Measurements from ENCODE around the gene RHOC.
A peak's percentile ranks its signal among the peaks of the same experiment; 100 is the strongest.

Gene RHOC

DNA sequence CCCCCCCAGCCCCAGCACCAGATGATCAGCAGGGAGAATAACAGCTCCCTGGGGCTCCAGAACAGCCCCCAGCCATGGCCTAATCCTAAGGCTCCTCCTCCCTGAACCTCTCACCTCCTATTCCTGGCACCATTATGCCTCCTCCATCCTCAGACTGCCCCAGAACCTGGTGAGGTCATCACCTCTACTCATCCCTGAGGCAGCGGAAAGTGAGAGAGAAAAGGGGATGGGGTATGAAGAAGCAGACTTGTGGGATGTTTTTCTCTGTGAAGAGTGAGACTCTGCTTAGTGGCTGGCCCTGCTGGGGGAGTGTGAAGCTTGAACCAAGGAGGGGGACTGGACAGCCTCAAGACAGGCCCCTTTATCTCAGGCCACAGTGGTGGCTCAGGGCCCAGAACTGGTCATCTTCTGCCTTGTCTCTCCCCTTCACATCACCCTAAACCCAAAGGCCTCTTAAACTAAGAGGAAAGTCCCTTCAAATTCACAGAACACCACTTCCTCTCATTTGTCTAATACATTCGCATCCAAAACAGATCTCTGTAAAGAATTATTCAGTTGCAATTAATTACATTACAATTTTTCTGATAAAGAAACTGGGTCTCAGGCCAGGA, 10.4 kb upstream of the RHOC start:
- Histone ChIP-seq H3K4me1 (ENCODE audit: control insufficient read depth in 1 of 2, insufficient read depth in 2 of 2, low read length in 2 of 2) (peaks cover 12 to 18% of the 10 kb centered on the region in 2 experiments), H4K12ac (ENCODE audit: low read depth, low read length) (no peak overlapping the region), H3K79me2 (ENCODE audit: control insufficient read depth, insufficient read depth, low read length, poor library complexity) (no peaks in the 10 kb centered on the region), H2BK5ac (ENCODE audit: low read depth, low read length, poor library complexity) (no peak overlapping the region), H2AFZ (ENCODE audit: insufficient read depth, low read length, poor library complexity) (no peak overlapping the region), H3K4ac (ENCODE audit: low read depth, low read length) (no peak overlapping the region), H3K14ac (ENCODE audit: low read length) (no peak overlapping the region), H3K23ac (ENCODE audit: low read length) (no peak overlapping the region), H3K27ac (ENCODE audit: low read depth, low read length) (no peak overlapping the region), H4K91ac (ENCODE audit: low read depth, low read length) (no peak overlapping the region), H3K79me1 (ENCODE audit: low read length) (no peaks in the 10 kb centered on the region), H3K9me3 (ENCODE audit: insufficient read depth, low read depth, low read length) (no peaks in the 10 kb centered on the region), H3K4me2 (ENCODE audit: low read length) (no peak overlapping the region), H3K9ac (ENCODE audit: low read length) (no peak overlapping the region), H3K27me3 (ENCODE audit: insufficient read depth, low read length) (no peaks in the 10 kb centered on the region), H2BK120ac (ENCODE audit: insufficient read depth, low read length, poor library complexity) (no peak overlapping the region), H2AK5ac (ENCODE audit: low read length) (no peak overlapping the region), H2BK12ac (ENCODE audit: low read length) (no peak overlapping the region), H3K18ac (ENCODE audit: low read length) (no peak overlapping the region), H3K4me3 (ENCODE audit: low read depth, low read length) (no peak overlapping the region), H3K36me3 (ENCODE audit: control insufficient read depth in 1 of 2, insufficient read depth in 2 of 2, low read length in 2 of 2) (no peaks in the 10 kb centered on the region), H4K8ac (ENCODE audit: low read depth, low read length) (no peak overlapping the region)
- WGBS (ENCODE audit: extremely low coverage, insufficient coverage, insufficient read length): no CpG with 5 or more reads among the region's 2 CpGs
- DNase-seq: no peak

GRCh38 chr1:112716133-112716720, 9.3 kb upstream of the RHOC start:
- no peak overlapping the region for H3K14ac ChIP-seq (ENCODE audit: low read length)
- peak overlapping the region; percentile 99 for H3K4me2 ChIP-seq (ENCODE audit: low read length)
- no peak overlapping the region for H2AFZ ChIP-seq (ENCODE audit: insufficient read depth, low read length, poor library complexity)
- H3K9me3 ChIP-seq (ENCODE audit: insufficient read depth, low read depth, low read length): no peaks in the 10 kb centered on the region
- no peak overlapping the region for H4K12ac ChIP-seq (ENCODE audit: low read depth, low read length)
- H3K4me1 ChIP-seq (ENCODE audit: control insufficient read depth in 1 of 2, insufficient read depth in 2 of 2, low read length in 2 of 2): peaks cover 8 to 17% of the 10 kb centered on the region in 2 experiments
- peak; percentile 92 to 98 for DNase-seq
- H4K8ac ChIP-seq (ENCODE audit: low read depth, low read length): no peak overlapping the region
- no peak overlapping the region for H2AK5ac ChIP-seq (ENCODE audit: low read length)
- no peak overlapping the region for H4K91ac ChIP-seq (ENCODE audit: low read depth, low read length)
- no peak overlapping the region for H3K18ac ChIP-seq (ENCODE audit: low read length)
- WGBS (ENCODE audit: extremely low coverage, insufficient coverage, insufficient read length): no CpG with 5 or more reads among the region's 13 CpGs
- no peaks in the 10 kb centered on the region for H3K79me2 ChIP-seq (ENCODE audit: control insufficient read depth, insufficient read depth, low read length, poor library complexity)
- H3K4ac ChIP-seq (ENCODE audit: low read depth, low read length): no peak overlapping the region
- H3K79me1 ChIP-seq (ENCODE audit: low read length): no peaks in the 10 kb centered on the region
- peak overlapping the region; percentile 5 for H2BK12ac ChIP-seq (ENCODE audit: low read length)
- H3K23ac ChIP-seq (ENCODE audit: low read length): no peak overlapping the region
- no peak overlapping the region for H2BK5ac ChIP-seq (ENCODE audit: low read depth, low read length, poor library complexity)
- no peak overlapping the region for H3K4me3 ChIP-seq (ENCODE audit: low read depth, low read length)
- H3K36me3 ChIP-seq (ENCODE audit: control insufficient read depth in 1 of 2, insufficient read depth in 2 of 2, low read length in 2 of 2): no peaks in the 10 kb centered on the region
- H2BK120ac ChIP-seq (ENCODE audit: insufficient read depth, low read length, poor library complexity): no peak overlapping the region
- no peaks in the 10 kb centered on the region for H3K27me3 ChIP-seq (ENCODE audit: insufficient read depth, low read length)
- no peak overlapping the region for H3K9ac ChIP-seq (ENCODE audit: low read length)
- H3K27ac ChIP-seq (ENCODE audit: low read depth, low read length): no peak overlapping the region

- no peak within 1 kb of the TSS for H3K9ac ChIP-seq (ENCODE audit: low read length)
- H3K79me2 ChIP-seq (ENCODE audit: control insufficient read depth, insufficient read depth, low read length, poor library complexity): no peaks in the 10 kb centered on the region
- no peak within 1 kb of the TSS for H2BK12ac ChIP-seq (ENCODE audit: low read length)
- H3K4me2 ChIP-seq (ENCODE audit: low read length): peak within 1 kb of the TSS; percentile 99
- WGBS (ENCODE audit: extremely low coverage, insufficient coverage, insufficient read length): no CpG with 5 or more reads among the region's 51 CpGs
- no peaks in the 10 kb centered on the region for H3K36me3 ChIP-seq (ENCODE audit: control insufficient read depth in 1 of 2, insufficient read depth in 2 of 2, low read length in 2 of 2)
- H3K27ac ChIP-seq (ENCODE audit: low read depth, low read length): no peak within 1 kb of the TSS
- no peak within 1 kb of the TSS for H4K12ac ChIP-seq (ENCODE audit: low read depth, low read length)
- no peak within 1 kb of the TSS for H4K91ac ChIP-seq (ENCODE audit: low read depth, low read length)
- H3K4me1 ChIP-seq (ENCODE audit: control insufficient read depth in 1 of 2, insufficient read depth in 2 of 2, low read length in 2 of 2): peaks cover 8 to 17% of the 10 kb centered on the region in 2 experiments
- H3K23ac ChIP-seq (ENCODE audit: low read length): no peak within 1 kb of the TSS
- H2BK5ac ChIP-seq (ENCODE audit: low read depth, low read length, poor library complexity): no peak within 1 kb of the TSS
- peak; percentile 96 to 98 for DNase-seq
- peak within 1 kb of the TSS; percentile 74 for H3K4me3 ChIP-seq (ENCODE audit: low read depth, low read length)
- H3K79me1 ChIP-seq (ENCODE audit: low read length): no peaks in the 10 kb centered on the region
- H2AFZ ChIP-seq (ENCODE audit: insufficient read depth, low read length, poor library complexity): peak within 1 kb of the TSS; percentile 85
- H3K4ac ChIP-seq (ENCODE audit: low read depth, low read length): no peak within 1 kb of the TSS
- H3K18ac ChIP-seq (ENCODE audit: low read length): no peak within 1 kb of the TSS
- no peaks in the 10 kb centered on the region for H3K27me3 ChIP-seq (ENCODE audit: insufficient read depth, low read length)
- H2AK5ac ChIP-seq (ENCODE audit: low read length): no peak within 1 kb of the TSS
- H2BK120ac ChIP-seq (ENCODE audit: insufficient read depth, low read length, poor library complexity): no peak within 1 kb of the TSS
- no peaks in the 10 kb centered on the region for H3K9me3 ChIP-seq (ENCODE audit: insufficient read depth, low read depth, low read length)
- H4K8ac ChIP-seq (ENCODE audit: low read depth, low read length): no peak within 1 kb of the TSS
- H3K14ac ChIP-seq (ENCODE audit: low read length): no peak within 1 kb of the TSS
These were observed 8.5 kb upstream of the RHOC start, which contains the start of gene PPM1J for GRCh38 chr1:112715264-112716053. TSS of gene PPM1J (minus strand) at chr1:112715332. CDS start at chr1:112715301, 31 bp downstream.

DNA sequence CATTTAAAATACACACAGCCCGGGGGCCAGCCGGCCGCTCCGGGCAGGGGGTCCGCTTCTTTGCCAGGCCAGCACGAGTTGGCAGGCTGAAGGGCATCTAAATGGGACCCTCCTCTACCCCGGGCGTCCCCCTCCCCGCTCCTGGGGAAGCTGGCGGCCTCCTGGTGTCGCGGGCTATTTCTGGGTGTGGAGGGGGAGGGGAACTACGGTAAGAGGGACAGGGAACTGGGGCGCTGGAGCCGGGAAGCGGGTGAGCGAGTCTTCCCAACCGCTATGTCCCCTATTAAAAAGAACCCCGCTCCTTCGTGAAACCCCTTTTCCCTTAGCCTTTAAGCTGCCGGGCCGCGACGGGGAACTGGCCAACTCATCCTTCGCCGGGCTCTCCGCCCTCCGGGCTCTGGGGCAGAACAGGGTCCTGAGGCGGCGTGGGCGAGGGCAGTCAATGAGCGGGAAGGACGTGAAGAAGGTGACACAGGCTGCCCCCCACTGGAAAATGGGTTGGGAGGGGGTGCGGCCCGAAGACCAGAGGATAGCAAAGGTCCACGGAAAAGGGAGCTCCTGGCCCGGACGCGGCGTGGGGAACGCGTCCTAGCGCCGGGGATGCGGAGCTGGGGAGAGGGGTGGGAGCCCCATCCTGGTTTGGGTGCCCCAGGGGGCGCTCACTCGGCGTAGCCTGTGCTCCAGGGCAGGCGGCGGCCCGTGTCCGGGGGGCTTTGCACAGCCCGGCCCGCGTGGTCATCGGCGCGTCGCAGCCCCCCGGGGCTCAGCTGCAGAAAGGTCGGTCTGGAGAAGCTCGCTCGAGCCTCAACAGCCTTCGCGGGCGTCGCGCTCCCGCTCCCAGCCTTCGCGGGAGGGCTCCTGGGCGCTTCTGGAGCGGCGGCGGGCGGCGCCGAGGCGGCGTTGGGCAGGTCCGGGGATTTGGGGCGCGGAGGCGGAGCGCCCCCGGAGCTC, 7.7 kb upstream of the RHOC start:
- peaks cover 8 to 17% of the 10 kb centered on the region in 2 experiments for H3K4me1 ChIP-seq (ENCODE audit: control insufficient read depth in 1 of 2, insufficient read depth in 2 of 2, low read length in 2 of 2)
- H3K23ac ChIP-seq (ENCODE audit: low read length): no peak overlapping the region
- H3K4me2 ChIP-seq (ENCODE audit: low read length): peak overlapping the region; percentile 96
- no peaks in the 10 kb centered on the region for H3K79me2 ChIP-seq (ENCODE audit: control insufficient read depth, insufficient read depth, low read length, poor library complexity)
- H3K9ac ChIP-seq (ENCODE audit: low read length): no peak overlapping the region
- no peaks in the 10 kb centered on the region for H3K79me1 ChIP-seq (ENCODE audit: low read length)
- H3K9me3 ChIP-seq (ENCODE audit: insufficient read depth, low read depth, low read length): no peaks in the 10 kb centered on the region
- no peak overlapping the region for H3K4ac ChIP-seq (ENCODE audit: low read depth, low read length)
- no peak overlapping the region for H3K27ac ChIP-seq (ENCODE audit: low read depth, low read length)
- DNase-seq: peak in 1 of 2 donors; percentile 29
- no peak overlapping the region for H3K18ac ChIP-seq (ENCODE audit: low read length)
- no peak overlapping the region for H4K8ac ChIP-seq (ENCODE audit: low read depth, low read length)
- H2BK5ac ChIP-seq (ENCODE audit: low read depth, low read length, poor library complexity): no peak overlapping the region
- no peak overlapping the region for H4K12ac ChIP-seq (ENCODE audit: low read depth, low read length)
- H3K4me3 ChIP-seq (ENCODE audit: low read depth, low read length): peak overlapping the region; percentile 73
- H3K14ac ChIP-seq (ENCODE audit: low read length): no peak overlapping the region
- H4K91ac ChIP-seq (ENCODE audit: low read depth, low read length): no peak overlapping the region
- no peaks in the 10 kb centered on the region for H3K36me3 ChIP-seq (ENCODE audit: control insufficient read depth in 1 of 2, insufficient read depth in 2 of 2, low read length in 2 of 2)
- H2AFZ ChIP-seq (ENCODE audit: insufficient read depth, low read length, poor library complexity): peak overlapping the region; percentile 32
- no peaks in the 10 kb centered on the region for H3K27me3 ChIP-seq (ENCODE audit: insufficient read depth, low read length)
- no CpG with 5 or more reads among the region's 86 CpGs for WGBS (ENCODE audit: extremely low coverage, insufficient coverage, insufficient read length)
- no peak overlapping the region for H2AK5ac ChIP-seq (ENCODE audit: low read length)
- no peak overlapping the region for H2BK12ac ChIP-seq (ENCODE audit: low read length)
- H2BK120ac ChIP-seq (ENCODE audit: insufficient read depth, low read length, poor library complexity): no peak overlapping the region
